Panc1 (cell line): ENCODE results near the gene ZBTB4. TPM values are rescaled to one million over a fixed set of nuclear protein-coding genes. Genes with fewer than 3 reads are reported as not detected.

Source experiments
- ATAC-seq: fragments of 200-7000 bp; cut with Tn5 transposase; 2 replicates; pipeline ENCODE4 v1.9.1; 2020; ENCODE audit warnings: mild to moderate bottlenecking, moderate library complexity
- BruUV-seq: library from RNA; stranded (reverse); fragments of 400-500 nt; replicated peaks from 2 replicates; lab custom pipeline; 2021; lab: Mats Ljungman, UMichigan
- CTCF ChIA-PET: fragments of 300-600 bp; sonication (Branson Sonifier 250); formaldehyde crosslinking; loops from one replicate; lab custom pipeline; 2022; ENCODE audit warnings: antibody characterized with exemption; lab: Charles Lee
- POLR2A ChIA-PET: fragments of 300-600 bp; sonication (Branson Sonifier 250); formaldehyde crosslinking; loops from one replicate; lab custom pipeline; 2022; ENCODE audit warnings: antibody characterized with exemption; lab: Charles Lee
- DNase-seq: peaks from one replicate; pipeline ENCODE4 v3.0.0-alpha.2; 2010; ENCODE audit warnings: low read depth, low spot score
- H3K27ac ChIP-seq: 2 replicates; pipeline ENCODE4 v1.5.1; 2011; ENCODE audit warnings: mild to moderate bottlenecking, low read length, inconsistent platforms
- H3K27me3 ChIP-seq: fragments of 200-500 bp; sonication (Bioruptor generic); 2 replicates; pipeline ENCODE4 v1.6.0; 2014; ENCODE audit warnings: low read length, inconsistent platforms; ENCODE audit not compliant: control insufficient read depth, insufficient read depth
- H3K36me3 ChIP-seq: fragments of 200-500 bp; sonication (Bioruptor generic); 2 replicates; pipeline ENCODE4 v1.5.1; 2014; ENCODE audit warnings: inconsistent platforms, mild to moderate bottlenecking, low read length, moderate library complexity; ENCODE audit not compliant: control insufficient read depth, insufficient read depth
- H3K4me1 ChIP-seq: 2 replicates; pipeline ENCODE4 v1.5.1; 2011; ENCODE audit warnings: inconsistent platforms, mild to moderate bottlenecking, low read length, moderate library complexity; ENCODE audit not compliant: control insufficient read depth, insufficient read depth
- H3K4me3 ChIP-seq, 2 experiments: 2 replicates each; pipeline ENCODE4 v1.5.1; 2011 to 2012; ENCODE audit warnings: low read depth in 2 of 2, low read length in 2 of 2, mild to moderate bottlenecking in 2 of 2, inconsistent platforms in 1 of 2, moderate library complexity in 1 of 2
- H3K9me3 ChIP-seq: fragments of 200-500 bp; sonication (Bioruptor generic); 2 replicates; pipeline ENCODE4 v1.5.1; 2014; ENCODE audit warnings: low read depth, mild to moderate bottlenecking, inconsistent platforms, low read length, moderate library complexity; ENCODE audit not compliant: control insufficient read depth, insufficient read depth
- CTCF ChIP-seq: fragments of 450-650 bp; IDR thresholded peaks from 2 replicates; pipeline ENCODE4 v1.5.1; 2017; ENCODE audit warnings: mild to moderate bottlenecking
- POLR2AphosphoS5 ChIP-seq: IDR thresholded peaks from 2 replicates; pipeline ENCODE4 v1.6.1; 2012; ENCODE audit warnings: mild to moderate bottlenecking, low read depth, low read length, moderate library complexity
- REST ChIP-seq, 2 experiments: IDR thresholded peaks; 2 replicates each; pipeline ENCODE4 v1.6.1; 2011 to 2012; ENCODE audit warnings: low read depth in 2 of 2, control low read depth in 1 of 2, low read length in 1 of 2, mild to moderate bottlenecking in 1 of 2, moderate library complexity in 1 of 2; ENCODE audit not compliant: insufficient read depth in 1 of 2
- SIN3A ChIP-seq: IDR thresholded peaks from 2 replicates; pipeline ENCODE4 v1.6.1; 2012; ENCODE audit warnings: low read depth, mild to moderate bottlenecking, low read length, moderate library complexity, borderline replicate concordance; ENCODE audit not compliant: insufficient read depth
- TCF7L2 ChIP-seq: IDR thresholded peaks from 2 replicates; pipeline ENCODE4 v1.6.1; 2011; ENCODE audit warnings: mild to moderate bottlenecking, low read depth, low read length, inconsistent platforms
- in situ Hi-C: cut with HindIII; loops from 2 replicates; pipeline ENCODE4 v1.10.0; 2016; ENCODE audit warnings: low sequenced_read_pairs, low pct_unique_long_range_greater_than_20kb
- intact Hi-C: fragments of 100-400 bp; cut with micrococcal nuclease; formaldehyde crosslinking; loops from one replicate; pipeline ENCODE4 v1.10.0; 2022; ENCODE audit not compliant: unreplicated experiment
- total RNA-seq: library from RNA; stranded (reverse); gene quantifications from one replicate; pipeline ENCODE4 v1.2.1, GENCODE V29; 2021; ENCODE audit not compliant: unreplicated experiment

The ZBTB4 gene
- total RNA-seq, 1 experiment from 2014 or later = 24.9 TPM

GRCh38 chr17:7414837-7415236 is 64.6 kb downstream of the ZBTB4 start:
- no peak for DNase-seq
- ATAC-seq = no peak
- no TSS peak for BruUV-seq

GRCh38 chr17:7413346-7413985 is 66.0 kb downstream of the ZBTB4 start:
- ChIA-PET POLR2A (interaction anchor here (0.6 kb wide), 1 partner anchor 23 kb away, joined by 4 read pairs; no protein-coding TSS in a partner anchor), CTCF (no interaction called here)
- ATAC-seq = 0 out of 2 replicates have a peak, but pooled peaks have one; percentile 11
- Histone ChIP-seq H3K27me3 (no peaks in the 10 kb centered on the region), H3K27ac (no peak overlapping the region), H3K36me3 (no peaks in the 10 kb centered on the region), H3K9me3 (no peaks in the 10 kb centered on the region), H3K4me1 (no peaks in the 10 kb centered on the region), H3K4me3 (no peak overlapping the region)
- intact Hi-C loops = no loop called here
- in situ Hi-C loops = no loop called here
- no peak for TF ChIP-seq POLR2AphosphoS5
- no peak for TF ChIP-seq SIN3A
- no peak for TF ChIP-seq TCF7L2
- no peak for TF ChIP-seq REST (IDR thresholded peaks at IDR 0.05; ENCODE audit: insufficient read depth in 1 of 2, low read depth in 2 of 2, low read length in 1 of 2)
- BruUV-seq = no TSS peak
- DNase-seq = no peak

More at GRCh38 chr17:7414837-7415236, 64.6 kb downstream of the ZBTB4 start:
- POLR2A ChIA-PET = no interaction called here
- intact Hi-C loops = no loop called here
- no peak overlapping the region for H3K27ac ChIP-seq
- in situ Hi-C loops = no loop called here
- TF ChIP-seq REST (IDR thresholded peaks at IDR 0.05; ENCODE audit: insufficient read depth in 1 of 2, low read depth in 2 of 2, low read length in 1 of 2) (no peak), CTCF (no peak), POLR2AphosphoS5 (no peak), SIN3A (no peak), TCF7L2 (no peak)
- no peaks in the 10 kb centered on the region for H3K36me3 ChIP-seq
- no peak overlapping the region for H3K4me3 ChIP-seq
- CTCF ChIA-PET = no interaction called here
- H3K27me3 ChIP-seq = no peaks in the 10 kb centered on the region
- H3K9me3 ChIP-seq = no peaks in the 10 kb centered on the region
- no peaks in the 10 kb centered on the region for H3K4me1 ChIP-seq
